Stimulated activated CD8-positive, alpha-beta memory T cell treated with anti-CD3 and anti-CD28 coated beads, Interleukin-2, amount 100 ng/mL, for 1 hour (primary cell): ENCODE measurements around the gene PLPPR3.
"Not testable (repeated sequence)": the region's sequence is repeated elsewhere in the genome, so short reads cannot be mapped to it uniquely, and the experiment has no call there.

Experiments
- DNase-seq, 2 donors: peaks; one replicate each; pipeline ENCODE4 v3.0.0-alpha.2; 2020; ENCODE audit warnings: low read depth in 2 of 2

PLPPR3 gene

DNA sequence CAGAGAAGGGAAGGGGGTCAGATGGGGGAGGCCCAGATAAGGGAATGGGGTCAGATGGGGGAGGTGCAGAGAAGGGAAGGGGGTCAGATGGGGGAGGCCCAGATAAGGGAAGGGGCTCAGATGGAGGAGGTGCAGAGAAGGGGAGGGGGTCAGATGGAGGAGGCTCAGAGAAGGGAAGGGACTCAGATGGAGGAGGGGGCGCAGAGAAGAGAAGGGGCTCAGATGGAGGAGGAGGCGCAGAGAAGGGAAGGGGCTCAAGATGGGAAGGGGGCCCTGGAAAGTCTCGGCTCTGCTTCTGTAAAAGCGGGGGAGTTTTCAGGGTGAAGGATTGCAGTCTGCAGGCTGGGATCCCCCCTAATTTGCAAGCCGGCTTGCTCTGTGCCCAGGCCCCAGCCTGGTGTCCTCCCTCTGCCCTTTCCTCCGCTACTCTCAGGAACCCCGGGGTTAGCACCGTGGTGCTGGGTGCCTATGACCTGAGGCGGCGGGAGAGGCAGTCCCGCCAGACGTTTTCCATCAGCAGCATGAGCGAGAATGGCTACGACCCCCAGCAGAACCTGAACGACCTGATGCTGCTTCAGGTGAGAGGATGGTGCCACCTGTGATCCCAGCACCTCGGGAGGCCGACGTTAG, 7.5 kb upstream of the PLPPR3 start:
- no peak for DNase-seq

DNA sequence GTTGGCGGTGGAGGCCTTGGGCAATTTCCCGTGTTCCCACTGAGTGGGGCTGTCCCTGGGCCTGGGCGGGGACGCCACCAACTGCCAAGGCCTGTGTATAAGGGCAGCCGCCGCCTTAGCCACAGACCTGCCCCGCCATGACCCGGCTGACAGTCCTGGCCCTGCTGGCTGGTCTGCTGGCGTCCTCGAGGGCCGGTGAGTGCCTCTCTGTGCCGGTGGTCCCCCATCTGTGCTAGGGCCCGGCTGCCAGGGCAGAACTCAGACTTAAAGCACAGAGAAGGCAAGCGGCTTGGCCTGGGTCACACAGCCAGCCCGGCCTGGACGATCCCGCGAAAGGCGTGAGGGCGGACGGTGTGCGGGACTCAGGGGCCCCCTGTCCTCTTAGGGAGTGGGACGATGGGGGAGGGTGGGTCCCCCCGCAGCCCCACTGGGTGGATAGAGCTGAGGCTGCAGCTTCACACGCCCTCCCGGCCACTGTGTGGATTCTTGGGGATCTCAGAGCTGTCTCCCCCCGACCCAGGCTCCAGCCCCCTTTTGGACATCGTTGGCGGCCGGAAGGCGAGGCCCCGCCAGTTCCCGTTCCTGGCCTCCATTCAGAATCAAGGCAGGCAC, 6.1 kb upstream of the PLPPR3 start, which contains the start of gene AZU1:
Gene AZU1 (plus strand): TSS at position 128 of the 612 bp plus-strand sequence. CDS start 10 bp downstream, at position 138.
- no peak for DNase-seq

DNA sequence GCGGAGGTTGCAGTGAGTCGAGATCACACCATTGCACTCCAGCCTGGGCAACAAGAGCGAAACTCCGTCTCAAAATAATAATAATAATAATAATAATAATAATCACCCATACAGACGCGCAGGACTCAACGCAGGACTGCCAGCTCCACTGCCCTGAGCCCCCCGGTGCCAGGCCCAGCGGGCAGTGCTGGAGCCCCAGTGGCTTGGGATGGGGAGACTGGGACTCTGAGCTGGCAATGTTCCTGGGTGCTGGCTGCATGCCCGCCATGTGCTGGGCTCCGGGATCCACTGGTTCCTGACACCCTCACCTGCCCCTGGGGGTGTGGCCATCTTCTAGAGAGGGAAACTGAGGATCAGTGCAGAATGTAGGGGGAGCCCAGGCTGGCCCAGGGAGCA, 5.6 kb upstream of the PLPPR3 start:
- DNase-seq: no peak

DNA sequence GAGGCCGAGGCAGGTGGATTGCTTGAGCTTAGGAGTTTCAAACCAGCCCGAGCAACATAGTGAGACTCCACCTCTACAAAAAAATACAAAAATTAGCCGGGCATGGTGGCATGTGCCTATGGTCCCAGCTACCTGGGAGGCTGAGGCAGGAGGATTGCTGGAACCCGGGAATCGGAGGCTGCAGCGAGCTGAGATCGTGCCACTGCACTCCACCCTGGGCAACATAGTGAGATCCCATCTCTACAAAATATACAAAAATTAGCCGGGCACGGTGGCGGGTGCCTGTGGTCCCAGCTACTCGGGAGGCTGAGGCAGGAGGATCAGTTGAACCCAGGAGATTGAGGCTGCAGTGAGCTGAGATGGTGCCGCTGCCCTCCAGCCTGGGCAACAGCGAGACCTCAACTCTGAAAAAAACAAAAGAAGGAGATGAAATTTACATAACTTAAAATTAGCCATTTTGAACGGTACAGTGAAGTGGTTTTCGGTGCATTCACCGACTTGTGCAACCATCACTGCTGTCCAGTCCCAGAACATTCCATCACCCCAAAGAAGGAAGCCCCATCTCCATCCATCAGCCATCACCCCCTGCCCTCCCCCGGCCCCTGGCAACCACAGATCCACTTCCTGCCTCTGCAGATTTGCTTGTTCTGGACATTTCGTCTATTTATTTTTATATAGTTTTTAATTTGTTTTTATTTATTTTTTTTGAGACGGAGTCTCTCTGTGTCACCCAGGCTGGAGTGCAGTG, 4.3 kb upstream of the PLPPR3 start:
- DNase-seq: no peak

DNA sequence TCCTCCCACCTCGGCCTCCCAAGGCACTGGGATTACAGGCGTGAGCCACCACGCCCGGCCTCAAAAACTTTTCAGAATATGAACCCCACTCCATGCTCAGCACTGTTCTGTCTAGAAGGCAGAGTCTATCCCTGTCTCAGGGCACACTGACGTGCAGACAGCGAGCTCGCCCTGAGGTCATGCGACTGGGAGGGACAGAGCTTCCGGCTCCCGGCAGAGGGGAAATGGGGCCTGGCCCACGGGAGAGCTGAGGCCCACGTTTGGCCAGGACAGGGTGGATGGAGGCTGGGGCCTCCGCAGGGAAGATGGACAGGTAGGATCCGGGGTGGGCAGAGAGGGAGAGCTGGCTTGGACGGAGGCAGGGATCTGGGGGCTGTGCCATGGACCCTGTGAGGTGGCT, 3.1 kb upstream of the PLPPR3 start:
- no peak for DNase-seq

DNA sequence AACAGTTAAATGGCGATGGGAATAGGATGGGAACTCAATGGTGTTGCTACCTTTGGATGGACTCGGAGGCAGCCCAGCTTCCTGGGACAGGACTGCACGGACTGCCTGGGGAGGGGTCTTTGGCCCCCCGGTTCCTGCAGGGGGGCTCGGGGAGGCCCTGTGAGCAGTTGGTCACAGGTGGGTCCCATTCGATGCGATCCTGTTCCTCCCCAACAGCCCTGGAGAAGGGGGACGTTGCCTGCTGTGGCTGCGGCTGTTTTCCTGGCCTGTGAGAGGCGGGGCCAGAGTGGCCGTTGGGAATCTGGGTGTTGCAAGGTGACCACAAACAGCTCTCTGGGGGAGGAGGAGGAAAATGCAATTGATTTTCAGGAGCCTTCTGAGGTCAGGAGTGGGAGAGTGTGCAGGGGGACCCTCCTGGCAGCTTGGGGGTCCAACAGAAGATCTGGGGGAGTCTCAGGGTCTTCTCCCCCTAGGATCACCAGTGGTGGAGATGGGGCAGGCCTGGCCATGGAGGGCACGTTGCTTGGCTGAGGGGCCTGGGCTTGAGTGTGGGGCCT, 1.9 kb upstream of the PLPPR3 start:
- no peak for DNase-seq

DNA sequence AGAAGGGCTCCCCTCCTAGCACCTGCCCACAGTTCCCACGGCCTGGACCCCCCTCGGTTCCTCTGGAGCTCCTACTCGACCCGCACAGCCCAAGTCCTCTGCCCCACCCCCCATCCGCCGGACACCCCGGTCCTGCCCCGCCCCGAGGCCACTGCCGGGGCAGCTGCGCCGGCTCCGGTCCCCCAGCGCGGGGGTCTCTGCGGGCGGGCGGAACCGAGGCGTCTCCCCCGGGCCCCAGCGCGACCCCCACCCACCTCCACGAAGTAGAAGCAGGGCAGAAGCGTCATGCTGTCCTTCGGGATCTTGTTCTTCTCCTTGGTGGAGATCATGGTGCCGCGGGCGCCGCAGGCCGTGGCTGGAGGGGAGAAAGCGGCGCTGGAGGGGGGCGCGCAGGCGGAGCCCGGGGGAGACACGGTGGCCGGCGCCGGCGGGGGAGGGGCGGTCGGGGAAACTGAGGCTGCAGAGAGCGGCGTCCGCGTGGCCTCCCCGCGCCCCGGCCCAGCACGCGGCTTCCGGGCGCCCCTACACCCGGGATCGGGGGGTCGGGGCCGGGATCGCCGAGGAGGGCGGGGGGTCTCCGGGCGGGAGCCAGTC, 427 bp downstream of the PLPPR3 start:
- no peak for DNase-seq

DNA sequence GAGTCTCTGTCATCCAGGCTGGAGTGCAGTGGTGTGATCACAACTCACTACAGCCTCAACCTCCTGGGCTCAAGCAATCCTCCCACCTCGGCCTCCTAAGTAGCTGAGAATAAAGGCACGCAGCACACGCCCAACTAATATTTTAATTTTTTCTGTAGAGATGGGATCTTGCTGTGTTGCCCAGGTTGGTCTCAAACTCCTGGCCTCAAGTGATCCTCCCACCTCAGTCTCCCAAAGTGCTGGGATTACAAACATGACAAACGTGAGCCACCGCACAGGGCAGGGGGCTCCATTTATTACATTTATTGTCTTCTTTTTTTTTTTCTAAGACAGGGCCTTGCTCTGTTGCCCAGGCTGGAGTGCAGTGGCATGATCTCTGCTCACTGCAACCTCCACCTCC, 1.5 kb downstream of the PLPPR3 start:
- DNase-seq: not testable (repeated sequence)

DNA sequence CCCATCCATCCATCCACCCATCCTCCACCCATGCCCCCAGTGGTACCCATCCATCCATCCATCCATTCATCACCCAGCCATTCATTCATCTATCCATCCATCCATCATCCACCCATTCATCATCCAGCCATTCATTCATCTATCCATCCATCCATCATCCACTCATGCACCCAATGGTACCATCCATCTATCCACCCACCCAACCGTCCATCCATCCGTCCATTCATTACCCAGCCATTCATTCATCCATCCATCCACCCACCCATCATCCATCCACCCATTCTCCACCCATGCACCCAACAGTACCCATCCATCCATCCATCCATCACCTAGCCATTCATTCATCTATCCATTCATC, 5.3 kb downstream of the PLPPR3 start:
- DNase-seq: no peak

DNA sequence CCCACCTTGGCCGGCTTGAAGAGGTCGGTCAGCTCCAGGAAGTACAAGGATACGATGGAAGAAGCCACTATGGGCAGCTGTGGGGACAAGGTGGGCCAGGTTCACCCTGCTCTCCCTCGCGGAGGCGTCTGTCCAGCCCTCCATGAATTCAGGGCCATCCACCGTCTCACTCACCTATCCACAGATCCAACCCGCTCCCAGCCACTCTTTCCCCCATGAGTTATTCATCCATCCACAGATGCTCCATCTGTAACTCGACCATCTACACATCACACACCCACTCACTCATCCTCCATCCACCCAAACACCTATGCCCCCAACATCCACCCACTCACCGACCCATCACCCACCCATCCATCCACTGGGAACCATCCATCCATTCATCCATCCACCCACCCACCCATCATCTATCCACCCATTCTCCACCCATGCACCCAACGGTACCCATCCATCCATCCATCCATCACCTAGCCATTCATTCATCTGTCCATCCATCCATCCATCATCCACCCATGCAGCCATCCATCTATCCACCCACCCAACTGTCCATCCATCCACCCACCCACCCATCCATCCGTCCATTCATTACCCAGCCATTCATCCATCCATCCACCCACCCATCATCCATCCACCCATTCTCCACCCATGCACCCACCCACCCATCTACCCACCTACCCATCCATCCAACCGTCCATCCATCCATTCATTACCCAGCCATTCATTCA, 5.8 kb downstream of the PLPPR3 start:
- DNase-seq: no peak

DNA sequence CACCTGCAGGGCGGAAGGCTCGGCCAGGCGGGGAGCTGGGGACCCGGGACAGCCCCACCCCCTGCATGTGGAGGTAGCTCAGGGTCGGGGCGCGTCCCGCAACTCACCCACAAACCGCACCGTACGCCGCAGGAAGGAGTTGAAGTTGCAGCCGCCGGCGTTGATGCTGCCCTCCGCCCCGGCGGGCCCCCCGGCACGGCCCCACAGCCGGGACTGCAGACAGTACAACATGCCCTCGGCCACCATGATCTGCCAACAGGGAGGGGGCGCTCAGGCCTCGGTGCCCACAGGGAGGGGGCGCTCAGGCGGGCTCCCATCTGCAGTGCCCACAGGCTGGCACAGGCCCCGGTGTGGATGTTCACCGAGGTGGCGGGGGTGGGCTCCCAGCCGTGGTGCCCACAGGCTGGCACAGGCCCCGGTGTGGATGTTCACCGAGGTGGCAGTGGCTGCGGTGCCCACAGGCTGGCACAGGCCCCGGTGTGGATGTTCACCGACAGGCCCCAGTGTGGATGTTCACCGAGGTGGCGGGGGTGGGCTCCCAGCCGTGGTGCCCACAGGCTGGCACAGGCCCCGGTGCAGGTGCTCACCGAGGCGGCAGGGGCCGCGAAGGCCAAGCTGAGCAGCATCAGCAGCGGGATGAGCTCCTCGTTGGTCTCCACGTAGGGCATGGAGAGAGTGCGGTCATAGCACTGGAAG, 6.5 kb downstream of the PLPPR3 start:
- no peak for DNase-seq

DNA sequence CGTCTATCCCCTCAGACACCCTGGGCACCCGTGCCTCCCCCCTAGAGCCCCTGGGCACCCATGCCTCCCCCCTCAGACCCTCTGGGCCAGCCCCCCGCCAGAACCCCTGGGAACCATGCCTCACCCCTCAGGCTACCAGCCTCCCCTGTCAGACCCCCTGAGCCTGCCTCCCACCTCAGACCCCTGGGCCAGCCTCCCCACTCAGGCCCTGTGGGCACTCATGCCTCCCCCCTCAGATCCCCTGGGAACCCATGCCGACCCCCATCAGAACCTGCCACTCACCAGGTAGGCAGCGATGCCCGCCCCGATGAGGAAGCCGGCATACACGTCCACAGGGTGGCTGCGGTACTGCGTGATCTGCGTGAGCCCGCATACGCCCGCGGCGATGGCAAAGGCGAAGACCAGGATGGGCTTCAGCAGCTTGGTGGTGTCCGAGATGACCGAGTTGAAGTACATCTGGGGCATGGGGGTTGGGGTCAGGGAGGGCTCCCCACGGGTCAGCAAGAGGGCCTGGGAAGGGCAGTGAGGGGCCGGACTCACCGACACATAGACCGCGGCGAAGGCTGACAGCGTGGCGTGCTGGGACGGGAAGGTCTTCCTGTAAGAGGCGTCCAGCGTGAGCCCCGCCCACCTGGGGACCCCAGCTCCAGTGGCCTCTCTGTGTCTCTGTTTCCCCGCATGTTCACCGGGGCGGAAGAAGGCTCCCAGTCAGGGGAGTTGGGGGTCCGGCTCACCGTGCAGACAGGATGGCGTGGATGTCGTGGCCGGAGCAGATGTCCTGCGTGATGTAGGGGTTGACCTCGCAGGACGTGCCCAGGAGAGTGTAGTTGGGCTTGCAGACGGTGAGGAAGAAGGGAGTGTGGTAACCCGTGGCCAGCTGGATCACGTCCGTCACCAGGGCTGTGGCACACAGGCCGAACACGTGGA, 7.3 kb downstream of the PLPPR3 start:
- DNase-seq: no peak

DNA sequence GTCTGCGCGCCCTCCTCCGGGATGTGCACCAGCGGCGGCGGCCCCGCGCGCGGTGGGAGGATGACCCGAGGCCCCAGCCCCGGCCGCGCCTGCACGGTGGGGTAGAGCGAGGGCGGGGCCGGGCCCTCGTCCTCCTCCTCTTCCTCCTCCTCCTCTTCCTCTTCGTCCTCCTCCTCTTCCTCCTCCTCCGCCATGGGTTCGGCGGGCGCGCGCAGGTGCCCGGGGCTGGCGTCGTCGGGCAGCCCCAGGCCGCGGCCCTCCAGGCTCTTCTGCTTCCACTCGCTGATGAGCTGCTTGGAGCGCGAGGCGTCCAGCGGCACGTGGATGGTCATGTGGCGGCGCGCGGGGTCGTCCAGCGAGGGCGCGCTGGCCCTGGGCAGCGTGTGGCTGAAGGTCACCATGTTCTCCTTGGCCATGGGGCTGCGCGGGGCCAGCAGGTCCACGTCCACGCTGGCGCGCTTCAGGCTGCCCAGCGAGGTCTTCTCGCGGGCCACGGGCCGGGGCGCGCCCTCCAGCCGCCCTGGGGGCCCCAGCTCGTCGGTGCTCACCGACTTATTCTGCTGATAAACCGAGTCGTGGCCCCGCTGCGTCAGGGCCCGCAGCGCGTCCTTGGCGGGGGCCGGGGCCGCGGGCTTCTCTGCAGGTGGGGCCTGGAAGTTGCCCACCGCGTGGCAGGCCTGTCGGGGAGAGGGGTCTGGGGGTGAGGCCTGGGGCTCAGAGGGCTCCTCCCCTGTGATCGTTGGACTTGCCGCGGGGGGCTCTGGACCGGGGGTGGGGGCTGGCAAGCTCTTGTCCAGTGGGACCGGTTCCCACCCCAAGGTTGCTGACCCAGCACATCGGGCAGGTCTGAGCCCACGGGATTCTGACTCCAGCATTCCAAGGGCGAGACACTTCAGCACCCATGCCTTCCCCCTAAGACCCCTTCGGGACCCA, 8.3 kb downstream of the PLPPR3 start:
- DNase-seq: no peak

DNA sequence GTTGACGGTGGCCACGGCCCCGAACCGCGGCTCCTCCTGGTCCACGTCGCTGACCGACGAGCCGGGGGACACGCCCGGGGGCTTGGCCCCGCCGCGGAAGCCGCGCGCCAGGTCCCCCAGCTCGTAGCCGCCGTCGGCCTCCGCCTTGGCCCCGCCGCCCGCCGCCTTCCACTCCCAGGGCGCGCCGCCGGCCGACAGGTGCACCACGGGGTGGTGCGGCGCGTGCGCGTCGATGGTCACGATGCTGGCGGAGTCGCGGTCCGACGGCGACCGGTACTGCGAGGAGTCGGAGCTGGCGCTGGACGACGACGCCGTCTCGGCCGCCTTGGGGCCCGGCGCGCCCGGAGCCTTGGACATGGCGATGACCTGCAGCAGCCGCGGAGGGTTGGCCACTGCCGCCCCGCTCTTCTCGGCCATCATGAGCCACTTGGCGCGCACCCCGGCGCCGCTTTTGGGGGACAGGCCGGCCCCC, 9.0 kb downstream of the PLPPR3 start:
- no peak for DNase-seq

DNA sequence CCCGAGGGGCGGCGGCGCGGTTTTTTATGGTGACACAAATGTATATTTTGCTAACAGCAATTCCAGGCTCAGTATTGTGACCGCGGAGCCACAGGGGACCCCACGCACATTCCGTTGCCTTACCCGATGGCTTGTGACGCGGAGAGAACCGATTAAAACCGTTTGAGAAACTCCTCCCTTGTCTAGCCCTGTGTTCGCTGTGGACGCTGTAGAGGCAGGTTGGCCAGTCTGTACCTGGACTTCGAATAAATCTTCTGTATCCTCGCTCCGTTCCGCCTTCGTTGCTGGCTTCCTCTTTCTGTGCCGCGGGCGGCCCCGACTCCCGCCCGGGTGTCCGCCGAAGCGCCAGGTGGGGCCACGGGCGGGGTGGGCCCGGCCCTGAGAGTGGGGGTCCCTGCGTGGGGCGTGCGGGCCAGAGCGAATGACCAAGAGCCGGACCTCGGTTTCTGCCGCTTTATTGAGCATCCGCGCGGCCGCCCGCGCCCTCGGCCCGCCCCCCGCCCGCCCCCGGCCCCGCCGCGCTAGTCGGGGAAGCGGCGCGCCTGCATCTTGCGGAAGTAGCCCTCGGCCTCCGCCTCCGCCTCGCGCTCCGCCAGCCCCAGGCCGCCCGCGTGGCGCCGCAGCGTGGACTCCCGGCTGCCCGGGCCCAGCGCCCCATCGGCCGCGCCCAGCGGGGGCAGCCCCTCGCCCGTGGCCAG, 9.6 kb downstream of the PLPPR3 start:
- DNase-seq: no peak

DNA sequence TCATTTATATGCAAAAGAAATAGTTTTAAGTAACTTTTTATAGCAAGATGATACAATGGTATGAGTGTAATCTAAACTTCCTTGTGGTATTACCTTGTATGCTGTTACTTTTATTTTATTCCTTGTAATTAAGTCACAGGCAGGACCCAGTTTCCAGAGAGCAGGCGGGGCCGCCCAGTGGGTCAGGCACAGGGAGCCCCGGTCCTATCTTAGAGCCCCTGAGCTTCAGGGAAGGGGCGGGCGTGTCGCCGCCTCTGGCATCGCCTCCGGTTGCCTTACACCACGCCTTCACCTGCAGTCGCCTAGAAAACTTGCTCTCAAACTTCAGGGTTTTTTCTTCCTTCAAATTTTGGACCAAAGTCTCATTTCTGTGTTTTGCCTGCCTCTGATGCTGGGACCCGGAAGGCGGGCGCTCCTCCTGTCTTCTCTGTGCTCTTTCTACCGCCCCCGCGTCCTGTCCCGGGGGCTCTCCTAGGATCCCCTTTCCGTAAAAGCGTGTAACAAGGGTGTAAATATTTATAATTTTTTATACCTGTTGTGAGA, 10.2 kb downstream of the PLPPR3 start:
- DNase-seq: no peak

DNA sequence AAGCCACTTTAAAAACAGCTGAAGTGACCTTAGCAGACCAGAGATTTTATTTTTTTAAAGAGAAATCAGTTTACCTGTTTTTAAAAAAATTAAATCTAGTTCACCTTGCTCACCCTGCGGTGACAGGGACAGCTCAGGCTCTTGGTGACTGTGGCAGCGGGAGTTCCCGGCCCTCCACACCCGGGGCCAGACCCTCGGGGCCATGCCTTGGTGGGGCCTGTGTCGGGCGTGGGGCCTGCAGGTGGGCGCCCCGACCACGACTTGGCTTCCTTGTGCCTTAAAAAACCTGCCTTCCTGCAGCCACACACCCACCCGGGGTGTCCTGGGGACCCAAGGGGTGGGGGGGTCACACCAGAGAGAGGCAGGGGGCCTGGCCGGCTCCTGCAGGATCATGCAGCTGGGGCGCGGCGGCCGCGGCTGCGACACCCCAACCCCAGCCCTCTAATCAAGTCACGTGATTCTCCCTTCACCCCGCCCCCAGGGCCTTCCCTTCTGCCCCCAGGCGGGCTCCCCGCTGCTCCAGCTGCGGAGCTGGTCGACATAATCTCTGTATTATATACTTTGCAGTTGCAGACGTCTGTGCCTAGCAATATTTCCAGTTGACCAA, 10.8 kb downstream of the PLPPR3 start:
- no peak for DNase-seq
